Liver (tissue), 9 donors: ENCODE data around the gene GPA33. TPM values are rescaled to one million over a fixed set of nuclear protein-coding genes. Genes with fewer than 3 reads are reported as not detected.
A peak's percentile ranks its signal among the peaks of the same experiment; 100 is the strongest.

ENCODE experiments used
- DNase-seq: peaks from one replicate; pipeline ENCODE4 v3.0.0-alpha.2; 2017; ENCODE audit warnings: low spot score
- H3K27ac ChIP-seq, 2 donors: one replicate each; pipeline ENCODE4 v1.7.0; 2013; ENCODE audit warnings: inconsistent platforms in 2 of 2, low read length in 2 of 2, control low read depth in 1 of 2, low read depth in 1 of 2, mild to moderate bottlenecking in 1 of 2
- H3K27me3 ChIP-seq, 4 donors: one replicate each; pipeline versions ENCODE4 v1.6.1 to v1.7.0; 2013; ENCODE audit warnings: low read length in 3 of 4, inconsistent platforms in 1 of 4, mild to moderate bottlenecking in 1 of 4, moderate library complexity in 1 of 4; ENCODE audit not compliant: control insufficient read depth in 4 of 4, insufficient read depth in 4 of 4
- H3K36me3 ChIP-seq, 4 donors: one replicate each; pipeline versions ENCODE4 v1.6.1 to v1.7.0; 2013; ENCODE audit warnings: low read length in 3 of 4, mild to moderate bottlenecking in 3 of 4, low read depth in 1 of 4, moderate library complexity in 1 of 4; ENCODE audit not compliant: control insufficient read depth in 4 of 4, insufficient read depth in 3 of 4
- H3K4me1 ChIP-seq, 4 donors: one replicate each; pipeline versions ENCODE4 v1.6.1 to v1.7.0; 2013; ENCODE audit warnings: low read length in 3 of 4, mild to moderate bottlenecking in 3 of 4, moderate library complexity in 1 of 4; ENCODE audit not compliant: control insufficient read depth in 4 of 4, insufficient read depth in 4 of 4
- H3K4me3 ChIP-seq, 3 donors: one replicate each; pipeline versions ENCODE4 v1.6.1 to v1.7.0; 2013; ENCODE audit warnings: low read length in 3 of 3, control low read depth in 1 of 3, low read depth in 1 of 3, mild to moderate bottlenecking in 1 of 3
- H3K9ac ChIP-seq, 2 donors: one replicate each; pipeline ENCODE4 v1.7.0; 2013; ENCODE audit warnings: low read length in 2 of 2, mild to moderate bottlenecking in 2 of 2, moderate library complexity in 2 of 2, control low read depth in 1 of 2, low read depth in 1 of 2
- H3K9me3 ChIP-seq, 4 donors: one replicate each; pipeline versions ENCODE4 v1.6.1 to v1.7.0; 2013; ENCODE audit warnings: low read length in 3 of 4; ENCODE audit not compliant: control insufficient read depth in 4 of 4
- FOXA2 ChIP-seq: IDR thresholded peaks from 2 replicates; pipeline ENCODE4 v1.6.1; 2016; ENCODE audit warnings: antibody characterized with exemption
- HNF4A ChIP-seq, 2 donors: conservative IDR thresholded peaks; 2 replicates each; pipeline ENCODE4 v1.6.1; 2016; ENCODE audit warnings: antibody characterized with exemption in 2 of 2, mild to moderate bottlenecking in 2 of 2
- RAD21 ChIP-seq, 2 donors: IDR thresholded peaks; 2 replicates each; pipeline ENCODE4 v1.6.1; 2016; ENCODE audit warnings: antibody characterized with exemption in 2 of 2, mild to moderate bottlenecking in 2 of 2
- RXRA ChIP-seq, 2 donors: IDR thresholded peaks; 2 replicates each; pipeline ENCODE4 v1.6.1; 2017 to 2018; ENCODE audit warnings: antibody characterized with exemption in 2 of 2, mild to moderate bottlenecking in 1 of 2
- SP1 ChIP-seq: IDR thresholded peaks from 2 replicates; pipeline ENCODE4 v1.6.1; 2018; ENCODE audit warnings: antibody characterized with exemption, mild to moderate bottlenecking
- TAF1 ChIP-seq: conservative IDR thresholded peaks from 2 replicates; pipeline ENCODE4 v1.6.1; 2016; ENCODE audit warnings: antibody characterized with exemption, mild to moderate bottlenecking
- YY1 ChIP-seq: IDR thresholded peaks from 2 replicates; pipeline ENCODE4 v1.6.1; 2016; ENCODE audit warnings: antibody characterized with exemption, mild to moderate bottlenecking
- WGBS: extraction: QIAGEN DNeasy Blood & Tissue Kit; methylation state at CpG from one replicate; pipeline ENCODE4 v1.1.7; 2013; 5-methylcytosine and 5-hydroxymethylcytosine counted together
- polyA plus RNA-seq, 2 donors: library from polyadenylated mRNA; stranded (reverse) in 1 of 2; unstranded in 1 of 2; fragments of 200-250 nt in 1 of 2; fragments of >200 nt in 1 of 2; fragmentation: Nextera tagmentation in 1 of 2; extraction: Ambion mirVana in 1 of 2; gene quantifications; one replicate each; pipeline versions ENCODE4 v1.2.1 to v1.2.3, GENCODE V29; 2013 to 2015
- total RNA-seq, 2 donors: library from RNA; depleted of rRNA; stranded (reverse); fragments of >200 nt; gene quantifications; one replicate each; pipeline ENCODE4 v1.2.3, GENCODE V29; 2014
- TF ChIP-seq, protein P1 (sequence below): IDR thresholded peaks from 2 replicates; pipeline ENCODE4 v1.6.1; 2016; ENCODE audit warnings: antibody characterized with exemption, mild to moderate bottlenecking
- TF ChIP-seq, protein P2 (sequence below): fragments of 150-350 bp; IDR thresholded peaks from 2 replicates; pipeline ENCODE4 v1.5.1; 2017; ENCODE audit warnings: improper control_type of control experiment, low read depth, low read length; ENCODE audit not compliant: missing input control
- donor health status: healthy.
- donor health status: healthy.
- donor health status: healthy.
- donor health status: healthy.
- donor health status: healthy.

The GPA33 gene
- total and polyA plus RNA-seq, 4 donors, result 0.03 to 0.19 (median 0.08) TPM; not detected in 1

DNA sequence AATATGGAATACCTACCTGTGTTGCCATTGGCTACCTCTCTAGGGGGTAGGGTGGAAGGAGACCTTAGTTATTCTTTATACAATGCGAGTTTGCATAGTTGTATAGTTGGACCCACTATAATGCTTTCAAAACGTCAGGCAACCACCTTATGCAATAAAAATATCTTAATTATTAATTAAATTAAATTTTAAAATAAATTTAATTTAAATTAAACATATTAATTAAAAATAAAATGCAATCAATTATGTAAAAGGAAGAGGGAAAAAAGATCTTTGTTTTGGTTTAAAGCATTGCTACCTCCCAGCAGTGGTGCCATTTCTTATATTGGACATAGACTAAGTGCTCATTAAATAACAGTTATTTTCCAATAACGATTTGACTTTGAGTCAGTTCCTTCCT is 22.3 kb downstream of the GPA33 start:
- no peak for DNase-seq
- Histone ChIP-seq H3K27ac (no peak overlapping the region), H3K4me3 (no peak overlapping the region), H3K36me3 (no peaks in the 10 kb centered on the region), H3K4me1 (peaks cover 0 to 2% (median 0%) of the 10 kb centered on the region in 4 donors), H3K27me3 (no peaks in the 10 kb centered on the region), H3K9me3 (no peaks in the 10 kb centered on the region), H3K9ac (no peak overlapping the region)
- WGBS, result 75% methylated on average over 3 of the region's 3 CpGs
- TF ChIP-seq, protein P1, sequence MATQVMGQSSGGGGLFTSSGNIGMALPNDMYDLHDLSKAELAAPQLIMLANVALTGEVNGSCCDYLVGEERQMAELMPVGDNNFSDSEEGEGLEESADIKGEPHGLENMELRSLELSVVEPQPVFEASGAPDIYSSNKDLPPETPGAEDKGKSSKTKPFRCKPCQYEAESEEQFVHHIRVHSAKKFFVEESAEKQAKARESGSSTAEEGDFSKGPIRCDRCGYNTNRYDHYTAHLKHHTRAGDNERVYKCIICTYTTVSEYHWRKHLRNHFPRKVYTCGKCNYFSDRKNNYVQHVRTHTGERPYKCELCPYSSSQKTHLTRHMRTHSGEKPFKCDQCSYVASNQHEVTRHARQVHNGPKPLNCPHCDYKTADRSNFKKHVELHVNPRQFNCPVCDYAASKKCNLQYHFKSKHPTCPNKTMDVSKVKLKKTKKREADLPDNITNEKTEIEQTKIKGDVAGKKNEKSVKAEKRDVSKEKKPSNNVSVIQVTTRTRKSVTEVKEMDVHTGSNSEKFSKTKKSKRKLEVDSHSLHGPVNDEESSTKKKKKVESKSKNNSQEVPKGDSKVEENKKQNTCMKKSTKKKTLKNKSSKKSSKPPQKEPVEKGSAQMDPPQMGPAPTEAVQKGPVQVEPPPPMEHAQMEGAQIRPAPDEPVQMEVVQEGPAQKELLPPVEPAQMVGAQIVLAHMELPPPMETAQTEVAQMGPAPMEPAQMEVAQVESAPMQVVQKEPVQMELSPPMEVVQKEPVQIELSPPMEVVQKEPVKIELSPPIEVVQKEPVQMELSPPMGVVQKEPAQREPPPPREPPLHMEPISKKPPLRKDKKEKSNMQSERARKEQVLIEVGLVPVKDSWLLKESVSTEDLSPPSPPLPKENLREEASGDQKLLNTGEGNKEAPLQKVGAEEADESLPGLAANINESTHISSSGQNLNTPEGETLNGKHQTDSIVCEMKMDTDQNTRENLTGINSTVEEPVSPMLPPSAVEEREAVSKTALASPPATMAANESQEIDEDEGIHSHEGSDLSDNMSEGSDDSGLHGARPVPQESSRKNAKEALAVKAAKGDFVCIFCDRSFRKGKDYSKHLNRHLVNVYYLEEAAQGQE, result no peak
- TF ChIP-seq, protein P2, sequence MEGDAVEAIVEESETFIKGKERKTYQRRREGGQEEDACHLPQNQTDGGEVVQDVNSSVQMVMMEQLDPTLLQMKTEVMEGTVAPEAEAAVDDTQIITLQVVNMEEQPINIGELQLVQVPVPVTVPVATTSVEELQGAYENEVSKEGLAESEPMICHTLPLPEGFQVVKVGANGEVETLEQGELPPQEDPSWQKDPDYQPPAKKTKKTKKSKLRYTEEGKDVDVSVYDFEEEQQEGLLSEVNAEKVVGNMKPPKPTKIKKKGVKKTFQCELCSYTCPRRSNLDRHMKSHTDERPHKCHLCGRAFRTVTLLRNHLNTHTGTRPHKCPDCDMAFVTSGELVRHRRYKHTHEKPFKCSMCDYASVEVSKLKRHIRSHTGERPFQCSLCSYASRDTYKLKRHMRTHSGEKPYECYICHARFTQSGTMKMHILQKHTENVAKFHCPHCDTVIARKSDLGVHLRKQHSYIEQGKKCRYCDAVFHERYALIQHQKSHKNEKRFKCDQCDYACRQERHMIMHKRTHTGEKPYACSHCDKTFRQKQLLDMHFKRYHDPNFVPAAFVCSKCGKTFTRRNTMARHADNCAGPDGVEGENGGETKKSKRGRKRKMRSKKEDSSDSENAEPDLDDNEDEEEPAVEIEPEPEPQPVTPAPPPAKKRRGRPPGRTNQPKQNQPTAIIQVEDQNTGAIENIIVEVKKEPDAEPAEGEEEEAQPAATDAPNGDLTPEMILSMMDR, result no peak
- TF ChIP-seq SP1, result no peak
- no peak for TF ChIP-seq TAF1
- no peak for TF ChIP-seq FOXA2
- TF ChIP-seq RXRA (IDR thresholded peaks at IDR 0.05), result no peak
- TF ChIP-seq HNF4A (conservative IDR thresholded peaks at IDR 0.05), result no peak
- TF ChIP-seq YY1, result no peak

DNA sequence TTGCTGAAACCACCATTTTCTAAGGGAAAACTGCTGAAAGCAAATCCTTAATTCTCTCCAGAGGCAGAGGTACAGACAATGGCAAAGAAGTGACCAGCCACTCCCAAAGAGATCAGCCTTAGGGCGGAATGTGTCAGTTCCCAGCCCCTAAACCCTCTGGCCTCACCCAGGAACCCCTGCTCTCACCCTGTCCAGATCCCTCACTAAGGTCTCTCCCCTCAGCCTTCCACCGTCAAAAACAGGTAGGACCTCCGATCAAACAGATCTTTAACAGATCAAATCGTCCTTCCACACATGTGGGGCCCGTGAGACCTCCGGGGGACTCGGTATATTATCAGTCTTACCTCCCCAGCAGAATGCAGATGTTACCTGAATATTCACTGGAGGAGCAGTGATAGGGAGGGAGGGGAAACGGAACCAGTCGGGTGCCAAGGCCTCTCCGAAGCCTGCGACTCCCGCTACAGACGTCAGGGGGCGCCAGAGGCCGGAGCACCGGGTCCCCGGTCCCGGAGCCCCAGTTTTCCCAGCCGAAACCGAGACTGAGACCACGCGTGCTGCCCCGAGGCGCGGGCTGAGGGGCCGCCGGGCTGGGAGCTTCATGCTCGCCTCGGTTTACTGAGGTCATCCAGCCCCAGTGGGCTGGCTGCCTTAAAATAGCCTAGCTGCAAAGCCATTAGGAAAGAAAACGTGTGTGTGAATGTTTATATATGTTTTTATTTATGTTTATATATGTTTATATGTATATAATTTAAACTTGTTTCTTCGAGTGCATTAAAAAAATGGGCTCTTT is 23.6 kb downstream of the GPA33 start:
- WGBS, result 6% methylated on average over 31 of the region's 31 CpGs

More for the DNA sequence above, 23.6 kb downstream of the GPA33 start:
- no peaks in the 10 kb centered on the region for H3K27me3 ChIP-seq
- DNase-seq, result peak; percentile 88
- peaks cover 0 to 2% (median 0%) of the 10 kb centered on the region in 4 donors for H3K4me1 ChIP-seq
- H3K9ac ChIP-seq, result no peak overlapping the region
- H3K27ac ChIP-seq, result no peak overlapping the region
- TF ChIP-seq, protein P2, result peak; percentile 93
- no peak for TF ChIP-seq HNF4A (conservative IDR thresholded peaks at IDR 0.05)
- peak; percentile 94 to 96 for TF ChIP-seq RAD21 (IDR thresholded peaks at IDR 0.05)
- H3K36me3 ChIP-seq, result no peaks in the 10 kb centered on the region
- no peaks in the 10 kb centered on the region for H3K9me3 ChIP-seq
- peak overlapping the region in 1 of 3 donors; percentile 32 for H3K4me3 ChIP-seq
